Measurements from ENCODE around the gene DNAJC3. TPM values are rescaled to one million over a fixed set of nuclear protein-coding genes. Genes with fewer than 3 reads are reported as not detected.

Gene DNAJC3
- total RNA-seq, 1 donor from 2014 or later = 51.7 TPM

DNA sequence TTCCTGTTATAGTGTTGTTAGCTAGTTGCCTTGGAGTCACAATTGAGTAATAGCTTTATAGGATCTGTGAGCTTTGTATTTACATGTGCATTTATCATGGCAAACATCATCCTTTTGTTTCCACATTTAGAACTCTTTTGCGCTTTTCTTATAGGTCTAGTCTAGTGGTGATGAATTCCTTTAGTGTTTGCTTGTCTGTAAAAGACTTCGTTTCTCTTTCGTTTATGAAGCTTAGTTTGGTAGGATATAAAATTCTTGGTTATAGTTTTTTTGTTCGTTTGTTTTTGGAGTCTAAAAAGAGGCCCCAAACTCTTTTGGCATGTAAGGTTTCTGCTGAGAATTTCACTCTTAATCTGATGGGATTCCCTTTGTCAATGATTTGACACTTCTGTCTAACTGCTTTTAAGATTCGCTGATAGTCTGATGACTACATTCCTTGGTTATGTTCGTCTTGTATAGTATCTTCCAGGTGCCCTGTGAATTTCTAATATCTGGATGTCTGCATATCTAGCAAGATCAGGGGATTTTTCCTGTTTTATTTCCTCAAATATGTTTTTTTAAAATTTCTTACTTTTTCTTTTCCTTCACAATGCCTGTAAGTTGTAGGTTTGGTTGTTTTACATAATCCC, 20.2 kb downstream of the DNAJC3 start:
- peaks cover 7% of the 10 kb centered on the region for H3K4me1 Mint-ChIP-seq (ENCODE audit: low read depth, unreplicated experiment)
- Histone ChIP-seq H3K9me3 (ENCODE audit: insufficient read depth, low read depth, low read length) (no peaks in the 10 kb centered on the region), H3K27ac (ENCODE audit: low read depth, low read length) (no peak overlapping the region), H2AFZ (ENCODE audit: low read depth, low read length) (no peak overlapping the region), H3K36me3 (ENCODE audit: insufficient read depth, low read length) (no peaks in the 10 kb centered on the region), H3K4me3 (ENCODE audit: insufficient read depth, low read depth, low read length) (no peak overlapping the region), H3K27me3 (ENCODE audit: insufficient read depth, low read length) (no peaks in the 10 kb centered on the region), H3K4me2 (ENCODE audit: low read length) (no peak overlapping the region), H4K20me1 (ENCODE audit: insufficient read depth, low read length) (peaks cover 46% of the 10 kb centered on the region), H3K79me2 (ENCODE audit: insufficient read depth, low read length) (peaks cover 55% of the 10 kb centered on the region), H3K9ac (ENCODE audit: low read length) (no peak overlapping the region), H3K4me1 (ENCODE audit: insufficient read depth, low read length) (no peaks in the 10 kb centered on the region)
- H3K36me3 Mint-ChIP-seq (ENCODE audit: low read depth, unreplicated experiment) = peaks cover 1% of the 10 kb centered on the region
- no peak for DNase-seq (ENCODE audit: low read depth)
- H3K4me3 Mint-ChIP-seq (ENCODE audit: unreplicated experiment) = no peak overlapping the region
- peaks cover 5% of the 10 kb centered on the region for H3K9me3 Mint-ChIP-seq (ENCODE audit: unreplicated experiment)
- H3K27me3 Mint-ChIP-seq (ENCODE audit: low read depth, unreplicated experiment) = no peaks in the 10 kb centered on the region
- H3K27ac Mint-ChIP-seq (ENCODE audit: unreplicated experiment) = no peak overlapping the region
- FAIRE-seq = no peak
- TF ChIP-seq EZH2 (IDR thresholded peaks at IDR 0.05; ENCODE audit: insufficient read depth, low read length) = no peak
- TF ChIP-seq CTCF (IDR thresholded peaks at IDR 0.05; ENCODE audit: insufficient read depth, low read depth, low read length) = no peak

DNA sequence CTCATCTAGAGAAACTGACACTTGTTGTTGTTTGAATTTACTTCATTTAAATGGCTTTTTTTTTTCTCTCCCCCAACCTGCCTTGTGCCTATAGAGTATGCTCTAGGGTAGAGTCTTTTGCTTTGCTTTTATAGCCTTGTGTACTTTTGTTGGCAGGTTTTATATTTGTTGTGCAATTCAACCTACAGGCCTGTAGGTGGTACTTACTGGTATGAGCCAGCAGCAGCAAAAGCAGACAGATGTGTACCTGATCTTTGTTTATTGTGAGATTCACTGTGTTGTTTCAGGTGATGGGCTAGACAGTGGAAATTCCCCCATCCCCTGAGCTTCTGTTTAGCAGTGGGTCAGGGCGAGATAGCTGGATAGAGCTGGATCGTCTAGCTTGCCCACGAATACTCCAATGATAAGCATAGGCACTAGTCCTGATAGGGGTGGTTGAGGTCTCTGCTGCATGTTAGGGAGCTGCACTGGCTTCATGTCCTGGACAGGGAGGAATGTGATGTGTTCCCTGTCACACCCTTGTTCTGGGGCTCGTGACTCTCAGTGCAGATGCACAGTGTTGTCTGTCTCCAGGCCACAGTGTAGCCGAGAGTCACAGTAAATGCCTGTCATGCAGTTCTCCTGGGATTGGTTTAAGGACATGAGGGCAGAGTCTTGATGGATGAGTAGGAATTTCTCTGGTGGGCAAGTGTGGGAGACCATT, 21.3 kb downstream of the DNAJC3 start:
- peaks cover 4% of the 10 kb centered on the region for H3K9me3 Mint-ChIP-seq (ENCODE audit: unreplicated experiment)

More for the DNA sequence above, 21.3 kb downstream of the DNAJC3 start:
- peaks cover 8% of the 10 kb centered on the region for H3K4me1 Mint-ChIP-seq (ENCODE audit: low read depth, unreplicated experiment)
- FAIRE-seq (no peak), DNase-seq (ENCODE audit: low read depth) (no peak)
- H3K4me2 ChIP-seq (ENCODE audit: low read length) = no peak overlapping the region
- H4K20me1 ChIP-seq (ENCODE audit: insufficient read depth, low read length) = peaks cover 55% of the 10 kb centered on the region
- no peak overlapping the region for H3K4me3 ChIP-seq (ENCODE audit: insufficient read depth, low read depth, low read length)
- no peak overlapping the region for H3K27ac Mint-ChIP-seq (ENCODE audit: unreplicated experiment)
- peaks cover 64% of the 10 kb centered on the region for H3K79me2 ChIP-seq (ENCODE audit: insufficient read depth, low read length)
- H3K4me1 ChIP-seq (ENCODE audit: insufficient read depth, low read length) = no peaks in the 10 kb centered on the region
- H3K27me3 ChIP-seq (ENCODE audit: insufficient read depth, low read length) = no peaks in the 10 kb centered on the region
- no peak overlapping the region for H3K27ac ChIP-seq (ENCODE audit: low read depth, low read length)
- no peaks in the 10 kb centered on the region for H3K36me3 Mint-ChIP-seq (ENCODE audit: low read depth, unreplicated experiment)
- no peak overlapping the region for H3K4me3 Mint-ChIP-seq (ENCODE audit: unreplicated experiment)
- peak; percentile 27 for TF ChIP-seq CTCF (IDR thresholded peaks at IDR 0.05; ENCODE audit: insufficient read depth, low read depth, low read length)
- TF ChIP-seq EZH2 (IDR thresholded peaks at IDR 0.05; ENCODE audit: insufficient read depth, low read length) = no peak
- H3K36me3 ChIP-seq (ENCODE audit: insufficient read depth, low read length) = no peaks in the 10 kb centered on the region
- H2AFZ ChIP-seq (ENCODE audit: low read depth, low read length) = no peak overlapping the region
- no peaks in the 10 kb centered on the region for H3K9me3 ChIP-seq (ENCODE audit: insufficient read depth, low read depth, low read length)
- no peaks in the 10 kb centered on the region for H3K27me3 Mint-ChIP-seq (ENCODE audit: low read depth, unreplicated experiment)
- no peak overlapping the region for H3K9ac ChIP-seq (ENCODE audit: low read length)
